Stomach (tissue), 9 donors: ENCODE measurements around the gene CDC14B. TPM values are rescaled to one million over a fixed set of nuclear protein-coding genes. Genes with fewer than 3 reads are reported as not detected.

Source experiments
- DNase-seq, 2 donors: peaks; one replicate each; pipeline versions ENCODE4 v3.0.0 to v3.0.0-alpha.2; 2013 to 2019
- H3K27ac ChIP-seq, 5 donors: fragments of 200-600 bp in 4 of 5; sonication (generic) in 4 of 5; one replicate each; pipeline ENCODE4 v1.5.1; 2013 to 2019; ENCODE audit warnings: mild to moderate bottlenecking in 1 of 5, moderate library complexity in 1 of 5
- H3K27me3 ChIP-seq, 3 donors: fragments of 200-600 bp; sonication (generic); one replicate each; pipeline ENCODE4 v1.5.1; 2017 to 2019; ENCODE audit warnings: mixed run types in 1 of 3
- H3K36me3 ChIP-seq, 4 donors: fragments of 200-600 bp; sonication (generic); 1 replicate in 3 of 4; 2 replicates in 1 of 4; pipeline ENCODE4 v1.5.1; 2016 to 2019
- H3K4me1 ChIP-seq, 4 donors: fragments of 200-600 bp; sonication (generic); one replicate each; pipeline ENCODE4 v1.5.1; 2016 to 2019
- H3K4me3 ChIP-seq, 4 donors: fragments of 200-600 bp; sonication (generic) in 3 of 4; one replicate each; pipeline ENCODE4 v1.5.1; 2016 to 2019; ENCODE audit warnings: mild to moderate bottlenecking in 1 of 4
- H3K9me3 ChIP-seq, 4 donors: fragments of 200-600 bp; sonication (generic); one replicate each; pipeline ENCODE4 v1.5.1; 2016 to 2019
- EP300 ChIP-seq: sonication (generic); formaldehyde crosslinking; IDR thresholded peaks from one replicate; pipeline ENCODE4 v1.6.1; 2017; ENCODE audit warnings: antibody characterized with exemption
- POLR2A ChIP-seq, 4 donors: fragments of 450-650 bp; IDR thresholded peaks; one replicate each; pipeline ENCODE4 v1.6.1; 2016; ENCODE audit warnings: antibody characterized with exemption in 4 of 4, control low read depth in 2 of 4, mild to moderate bottlenecking in 1 of 4, moderate library complexity in 1 of 4
- POLR2AphosphoS5 ChIP-seq, 3 donors: sonication (generic); formaldehyde crosslinking; IDR thresholded peaks; one replicate each; pipeline ENCODE4 v1.6.1; 2016; ENCODE audit warnings: antibody characterized with exemption in 3 of 3
- WGBS, 5 donors: extraction: QIAGEN DNeasy Blood & Tissue Kit in 3 of 5; methylation state at CpG; one replicate each; pipeline versions ENCODE4 v1.1.5 to v1.1.7; 2013 to 2018; 5-methylcytosine and 5-hydroxymethylcytosine counted together
- intact Hi-C: fragments of 100-400 bp; cut with DNase I; formaldehyde crosslinking; loops from one replicate; pipeline ENCODE4 v1.15.1; 2023; ENCODE audit warnings: low total_unique reads
- polyA plus RNA-seq, 3 donors: library from polyadenylated mRNA; stranded (reverse); fragments of 200-250 nt; gene quantifications; one replicate each; pipeline ENCODE4 v1.2.3, GENCODE V29; 2013
- total RNA-seq, 5 donors: library from RNA; depleted of rRNA; stranded (reverse); fragments of >200 nt; gene quantifications; one replicate each; pipeline versions ENCODE4 v1.1.0 to v1.2.3, GENCODE V29; 2014 to 2016
- TF ChIP-seq, protein P1 (sequence below), 7 experiments: fragments of 450-650 bp in 4 of 7; fragments of 200-600 bp in 3 of 7; sonication (generic) in 3 of 7; IDR thresholded peaks; one replicate each; pipeline ENCODE4 v1.5.1; 2016 to 2019; ENCODE audit warnings: antibody characterized with exemption in 7 of 7, control low read depth in 2 of 7, mild to moderate bottlenecking in 1 of 7
- donor health status: healthy with polysubstance abuse.
- donor health status: Bipolar disorder and iron deficiency.
- donor health status: healthy.

CDC14B gene
- total and polyA plus RNA-seq, 8 donors = 4.1 to 31.9 (median 17.1) TPM

DNA sequence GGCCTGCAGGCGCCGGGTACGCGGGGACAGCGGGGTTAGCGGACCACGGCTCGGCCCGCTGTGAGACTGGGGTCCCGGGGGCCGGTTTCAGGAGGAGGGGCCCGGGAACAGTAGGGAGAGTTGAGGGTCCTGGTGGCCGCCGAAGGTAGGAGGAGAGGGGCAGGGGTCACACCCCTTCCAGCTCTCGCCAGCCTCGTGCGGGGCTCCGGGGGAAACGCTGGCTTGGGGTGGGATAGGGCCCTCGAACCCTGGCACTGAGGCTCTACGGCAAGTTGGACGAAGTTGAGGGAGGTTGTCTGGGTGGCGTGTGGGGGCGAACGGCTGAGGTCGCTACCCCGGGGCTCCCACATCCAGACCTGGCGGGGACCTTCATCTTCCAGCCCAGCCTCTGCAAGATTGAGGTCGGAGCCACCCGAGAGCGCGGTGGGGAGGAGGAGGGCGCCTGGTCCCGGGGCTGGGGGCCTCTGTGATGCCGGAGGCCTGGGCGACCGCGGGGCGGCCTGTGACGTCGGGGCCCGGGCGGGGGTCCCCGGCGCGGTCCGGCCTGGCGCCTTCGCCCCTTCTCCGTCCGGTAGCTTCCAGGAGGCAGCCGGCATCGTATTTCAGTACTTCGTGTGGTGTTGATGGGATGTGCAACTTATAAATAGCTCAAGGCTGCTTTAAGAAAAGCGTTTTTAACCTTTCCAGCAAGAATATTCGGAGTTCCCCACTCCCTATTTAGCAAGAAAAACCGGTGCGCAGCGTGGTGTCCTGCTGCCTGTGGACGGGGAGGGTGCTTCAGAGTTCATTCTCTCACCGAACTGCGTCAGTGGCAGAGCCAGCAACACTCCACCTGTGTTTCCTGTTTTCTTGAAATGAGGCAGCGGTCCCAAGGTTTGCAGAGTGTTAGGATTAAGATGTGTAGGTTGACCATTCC lies 168.8 kb downstream of the CDC14B start:
- 1 to 4% (median 2%) methylated on average over 40 to 63 of the region's 63 CpGs for WGBS, 5 donors
- Histone ChIP-seq H3K36me3 (no peaks in the 10 kb centered on the region), H3K4me3 (peak overlapping the region; percentile 71 to 85 (median 74)), H3K4me1 (peaks cover 5 to 35% (median 21%) of the 10 kb centered on the region in 4 donors), H3K27ac (peak overlapping the region; percentile 79 to 93 (median 90)), H3K9me3 (no peaks in the 10 kb centered on the region), H3K27me3 (peaks cover 0 to 5% (median 0%) of the 10 kb centered on the region in 3 donors)
- DNase-seq = peak; percentile 32 to 71
- intact Hi-C loops = no loop called here
- TF ChIP-seq POLR2AphosphoS5 (IDR thresholded peaks at IDR 0.05) = no peak
- TF ChIP-seq, protein P1, sequence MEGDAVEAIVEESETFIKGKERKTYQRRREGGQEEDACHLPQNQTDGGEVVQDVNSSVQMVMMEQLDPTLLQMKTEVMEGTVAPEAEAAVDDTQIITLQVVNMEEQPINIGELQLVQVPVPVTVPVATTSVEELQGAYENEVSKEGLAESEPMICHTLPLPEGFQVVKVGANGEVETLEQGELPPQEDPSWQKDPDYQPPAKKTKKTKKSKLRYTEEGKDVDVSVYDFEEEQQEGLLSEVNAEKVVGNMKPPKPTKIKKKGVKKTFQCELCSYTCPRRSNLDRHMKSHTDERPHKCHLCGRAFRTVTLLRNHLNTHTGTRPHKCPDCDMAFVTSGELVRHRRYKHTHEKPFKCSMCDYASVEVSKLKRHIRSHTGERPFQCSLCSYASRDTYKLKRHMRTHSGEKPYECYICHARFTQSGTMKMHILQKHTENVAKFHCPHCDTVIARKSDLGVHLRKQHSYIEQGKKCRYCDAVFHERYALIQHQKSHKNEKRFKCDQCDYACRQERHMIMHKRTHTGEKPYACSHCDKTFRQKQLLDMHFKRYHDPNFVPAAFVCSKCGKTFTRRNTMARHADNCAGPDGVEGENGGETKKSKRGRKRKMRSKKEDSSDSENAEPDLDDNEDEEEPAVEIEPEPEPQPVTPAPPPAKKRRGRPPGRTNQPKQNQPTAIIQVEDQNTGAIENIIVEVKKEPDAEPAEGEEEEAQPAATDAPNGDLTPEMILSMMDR (IDR thresholded peaks at IDR 0.05) = no peak
- no peak for TF ChIP-seq POLR2A (IDR thresholded peaks at IDR 0.05)
- TF ChIP-seq EP300 = no peak

Other genes with a start within 250 kb of the CDC14B start
- gene SLC35D2, start 236.1 kb downstream of the CDC14B start, total RNA-seq = 10 to 100 TPM; 13.8 to 43.3 (median 20.7) TPM
- gene SLC35D2, start 236.1 kb downstream of the CDC14B start, polyA plus RNA-seq = 10 to 100 TPM; 21.5 to 42.0 (median 23.3) TPM
- gene ZNF367, start 201.5 kb downstream of the CDC14B start, total RNA-seq = 1 to 10 TPM in 3 of 5 donors, under 1 TPM in 1, not detected in 1; 0.58 to 9.8 (median 5.4) TPM
- gene ZNF367, start 201.5 kb downstream of the CDC14B start, polyA plus RNA-seq = 1 to 10 TPM; 1.6 to 1.9 (median 1.8) TPM
- gene HABP4, start 169.7 kb downstream of the CDC14B start, total RNA-seq = 10 to 100 TPM in 2 of 5 donors, 1 to 10 TPM in 2, under 1 TPM in 1; 0.58 to 45.1 (median 9.2) TPM
- 10 to 100 TPM in 2 of 3 donors, 1 to 10 TPM in 1; 9.6 to 13.2 (median 10.2) TPM for gene HABP4, start 169.7 kb downstream of the CDC14B start, polyA plus RNA-seq
- 10 to 100 TPM in 3 of 5 donors, 1 to 10 TPM in 2; 6.8 to 35.0 (median 11.6) TPM for gene PRXL2C, start 35.5 kb upstream of the CDC14B start, total RNA-seq
- 1 to 10 TPM; 5.6 to 6.6 (median 6.1) TPM for gene PRXL2C, start 35.5 kb upstream of the CDC14B start, polyA plus RNA-seq
- 10 to 100 TPM in 2 of 5 donors, 1 to 10 TPM in 2, under 1 TPM in 1; 0.87 to 25.7 (median 8.1) TPM for gene ZNF510, start 158.2 kb upstream of the CDC14B start, total RNA-seq
- gene ZNF510, start 158.2 kb upstream of the CDC14B start, polyA plus RNA-seq = 1 to 10 TPM; 1.9 to 3.4 (median 2.9) TPM
- 10 to 100 TPM; 10.7 to 32.7 (median 18.0) TPM for gene ZNF782, start 234.7 kb upstream of the CDC14B start, total RNA-seq
- 10 to 100 TPM in 1 of 3 donors, 1 to 10 TPM in 2; 1.2 to 25.8 (median 1.9) TPM for gene ZNF782, start 234.7 kb upstream of the CDC14B start, polyA plus RNA-seq